GM06990 (cell line): Measurements from ENCODE around the gene FRZB.

ENCODE experiments used
- DNase-seq: peaks from one replicate; pipeline ENCODE4 v3.0.0-alpha.2; 2011; ENCODE audit not compliant: insufficient read length; ENCODE audit errors: extremely low read depth
- H3K27me3 ChIP-seq: replicated peaks from 2 replicates; pipeline ENCODE4 v1.6.0; 2011; ENCODE audit warnings: low read length; ENCODE audit not compliant: control insufficient read depth, insufficient read depth
- H3K36me3 ChIP-seq: 2 replicates; pipeline ENCODE4 v1.5.1; 2011; ENCODE audit warnings: low read length; ENCODE audit not compliant: control insufficient read depth, insufficient read depth
- H3K4me3 ChIP-seq: replicated peaks from 2 replicates; pipeline ENCODE4 v1.5.1; 2011; ENCODE audit warnings: low read depth, mild to moderate bottlenecking, control low read depth, low read length
- CTCF ChIP-seq: IDR thresholded peaks from 2 replicates; pipeline ENCODE4 v1.5.1; 2011; ENCODE audit warnings: low read length, control low read depth, mild to moderate bottlenecking, inconsistent platforms; ENCODE audit not compliant: insufficient read depth, poor library complexity, severe bottlenecking

The FRZB gene

GRCh38 chr2:182911813-182912517, 45.5 kb upstream of the FRZB start:
- TF ChIP-seq CTCF = no peak
- no peak for DNase-seq
- H3K4me3 ChIP-seq = no peak overlapping the region

GRCh38 chr2:182910965-182911364, 44.5 kb upstream of the FRZB start:
- no peak for DNase-seq
- Histone ChIP-seq H3K4me3 (no peak overlapping the region), H3K27me3 (no peaks in the 10 kb centered on the region), H3K36me3 (no peaks in the 10 kb centered on the region)
- no peak for TF ChIP-seq CTCF

More at GRCh38 chr2:182911813-182912517, 45.5 kb upstream of the FRZB start:
- H3K27me3 ChIP-seq = no peaks in the 10 kb centered on the region
- H3K36me3 ChIP-seq = no peaks in the 10 kb centered on the region

GRCh38 chr2:182907081-182907830, 40.8 kb upstream of the FRZB start:
- no peak for DNase-seq
- TF ChIP-seq CTCF = no peak
- no peaks in the 10 kb centered on the region for H3K27me3 ChIP-seq
- H3K36me3 ChIP-seq = no peaks in the 10 kb centered on the region
- H3K4me3 ChIP-seq = no peak overlapping the region

- no peaks in the 10 kb centered on the region for H3K36me3 ChIP-seq
- no peak for TF ChIP-seq CTCF
Observed at GRCh38 chr2:182906454-182906853, 40.0 kb upstream of the FRZB start.

GRCh38 chr2:182904844-182905243, 38.4 kb upstream of the FRZB start:
- no peaks in the 10 kb centered on the region for H3K27me3 ChIP-seq
- no peak for DNase-seq
- TF ChIP-seq CTCF = no peak
- no peak overlapping the region for H3K4me3 ChIP-seq
- H3K36me3 ChIP-seq = no peaks in the 10 kb centered on the region

More at GRCh38 chr2:182906454-182906853, 40.0 kb upstream of the FRZB start:
- H3K27me3 ChIP-seq = no peaks in the 10 kb centered on the region
- H3K4me3 ChIP-seq = no peak overlapping the region
- DNase-seq = no peak
